NCI-H82 (cell line): ENCODE results near the gene ASCC1.

Source experiments
- DNase-seq: peaks from one replicate; lab custom pipeline; 2025; lab: John Stamatoyannopoulos, UW

The ASCC1 gene

GRCh38 chr10:72082856-72083789 is 133.0 kb downstream of the ASCC1 start:
- DNase-seq, result no peak

- DNase-seq, result peak; percentile 35
Observed at GRCh38 chr10:72081772-72082590, 134.1 kb downstream of the ASCC1 start.

- no peak for DNase-seq
Observed at GRCh38 chr10:72081210-72081609, 134.9 kb downstream of the ASCC1 start.

GRCh38 chr10:72080042-72080975 is 135.8 kb downstream of the ASCC1 start:
- no peak for DNase-seq

GRCh38 chr10:72079356-72079755 is 136.7 kb downstream of the ASCC1 start:
- DNase-seq, result peak; percentile 63

GRCh38 chr10:72077275-72077990 is 138.6 kb downstream of the ASCC1 start:
- no peak for DNase-seq

- DNase-seq, result no peak
Observed at GRCh38 chr10:72076756-72077155, 139.3 kb downstream of the ASCC1 start.

- DNase-seq, result no peak
Observed at GRCh38 chr10:72075376-72076115, 140.5 kb downstream of the ASCC1 start.

GRCh38 chr10:72074574-72075375 is 141.3 kb downstream of the ASCC1 start:
- no peak for DNase-seq

- DNase-seq, result no peak
Observed at GRCh38 chr10:72073708-72074573, 142.1 kb downstream of the ASCC1 start.

GRCh38 chr10:72072639-72073038 is 143.4 kb downstream of the ASCC1 start:
- DNase-seq, result no peak

- no peak for DNase-seq
Observed at GRCh38 chr10:72072046-72072445, 144.0 kb downstream of the ASCC1 start.

GRCh38 chr10:72069751-72070526 is 146.1 kb downstream of the ASCC1 start:
- DNase-seq, result peak; percentile 64

GRCh38 chr10:72068901-72069446 is 147.1 kb downstream of the ASCC1 start:
- no peak for DNase-seq

GRCh38 chr10:72068126-72068765 is 147.8 kb downstream of the ASCC1 start:
- DNase-seq, result no peak

GRCh38 chr10:72067463-72068125 is 148.5 kb downstream of the ASCC1 start:
- DNase-seq, result no peak
